K562 (cell line): ENCODE results near the gene KDM2B. TPM values are rescaled to one million over a fixed set of nuclear protein-coding genes. Genes with fewer than 3 reads are reported as not detected.

Experiments
- CBFB ChIP-seq: sonication (generic); formaldehyde crosslinking; IDR thresholded peaks from 2 replicates; pipeline ENCODE4 v1.4.0; 2020; ENCODE audit warnings: mild to moderate bottlenecking, missing genetic modification reagents
- CHD2 ChIP-seq: IDR thresholded peaks from 2 replicates; pipeline ENCODE4 v1.6.1; 2011; ENCODE audit warnings: low read depth, low read length
- EP400 ChIP-seq: fragments of 450-650 bp; IDR thresholded peaks from 2 replicates; pipeline ENCODE4 v1.6.1; 2017; ENCODE audit warnings: antibody characterized with exemption, mild to moderate bottlenecking, moderate library complexity
- FOXM1 ChIP-seq, 2 experiments: fragments of 450-650 bp in 1 of 2; sonication (generic) in 1 of 2; formaldehyde crosslinking in 1 of 2; IDR thresholded peaks; 2 replicates each; pipeline versions ENCODE4 v1.6.1 to v1.9.0; 2017 to 2022; ENCODE audit warnings: low read depth in 2 of 2, mild to moderate bottlenecking in 2 of 2, missing genetic modification reagents in 1 of 2, moderate library complexity in 1 of 2
- HDAC3 ChIP-seq: fragments of 450-650 bp; IDR thresholded peaks from 2 replicates; pipeline ENCODE4 v1.6.1; 2018; ENCODE audit warnings: borderline replicate concordance, mild to moderate bottlenecking, moderate library complexity; ENCODE audit not compliant: partially characterized antibody
- HMGN3 ChIP-seq: IDR thresholded peaks from 2 replicates; pipeline ENCODE4 v1.6.1; 2011; ENCODE audit warnings: borderline replicate concordance, low read depth, mild to moderate bottlenecking, mixed read lengths, low read length; ENCODE audit not compliant: insufficient read length; ENCODE audit errors: extremely low read depth
- JUN ChIP-seq, 2 experiments: sonication (generic) in 1 of 2; formaldehyde crosslinking in 1 of 2; IDR thresholded peaks; 2 replicates each; pipeline versions ENCODE4 v1.6.1 to v1.8.0; 2012 to 2022; ENCODE audit warnings: borderline replicate concordance in 2 of 2, mild to moderate bottlenecking in 2 of 2, improper control_type of control experiment in 1 of 2, low read depth in 1 of 2, low read length in 1 of 2, missing genetic modification reagents in 1 of 2
- KLF10 ChIP-seq: fragments of 250-450 bp; sonication (Bioruptor Pico); IDR thresholded peaks from 2 replicates; pipeline ENCODE4 v1.6.1; 2021; ENCODE audit warnings: matching md5 sums
- RAD51 ChIP-seq: fragments of 450-650 bp; IDR thresholded peaks from 2 replicates; pipeline ENCODE4 v1.7.1; 2016; ENCODE audit warnings: low read depth, mild to moderate bottlenecking, borderline replicate concordance
- STAT5B ChIP-seq: fragments of 250-450 bp; sonication (Bioruptor Pico); IDR thresholded peaks from 2 replicates; pipeline ENCODE4 v1.8.0; 2021; ENCODE audit warnings: mild to moderate bottlenecking, inconsistent platforms
- TGIF2 ChIP-seq: sonication (generic); formaldehyde crosslinking; IDR thresholded peaks from 2 replicates; pipeline ENCODE4 v1.8.1; 2022; ENCODE audit warnings: mild to moderate bottlenecking, missing genetic modification reagents, moderate library complexity
- ZNF324 ChIP-seq: fragments of 250-450 bp; sonication (Bioruptor Pico); IDR thresholded peaks from 2 replicates; pipeline ENCODE4 v1.4.0; 2020; ENCODE audit warnings: mild to moderate bottlenecking
- ZNF561 ChIP-seq: fragments of 450-650 bp; formaldehyde crosslinking; conservative IDR thresholded peaks from 2 replicates; pipeline ENCODE4 v1.4.0; 2020; ENCODE audit warnings: mild to moderate bottlenecking, moderate library complexity
- ZNF830 ChIP-seq: fragments of 250-450 bp; sonication (Bioruptor Pico); IDR thresholded peaks from 2 replicates; pipeline ENCODE4 v1.5.0; 2021; ENCODE audit warnings: mild to moderate bottlenecking
- polyA plus RNA-seq, 8 experiments: library from polyadenylated mRNA; depleted of rRNA in 4 of 8; stranded (reverse) in 5 of 8; unstranded in 3 of 8; fragments of >200 nt; fragmentation: Nextera tagmentation in 2 of 8; fragmentation: Illumina TruSeq in 1 of 8; extraction: Ambion mirVana in 2 of 8; extraction: Trizol in 1 of 8; gene quantifications; 2 replicates each; pipeline versions ENCODE4 v1.2.1 to v1.2.3, GENCODE V29; 2011 to 2014; ENCODE audit warnings: inconsistent platforms in 1 of 8, missing spikeins in 1 of 8
- total RNA-seq, 7 experiments: library from RNA; depleted of rRNA in 6 of 7; stranded (reverse); fragments of >200 nt in 6 of 7; fragmentation: Illumina TruSeq in 2 of 7; extraction: Trizol in 2 of 7; gene quantifications; 2 replicates each; pipeline versions ENCODE4 v1.2.1 to v1.2.3, GENCODE V29; 2011 to 2021; ENCODE audit warnings: low replicate concordance in 1 of 7
- TF ChIP-seq, protein P1 (sequence below): sonication (generic); formaldehyde crosslinking; IDR thresholded peaks from 2 replicates; pipeline ENCODE4 v1.8.0; 2022; ENCODE audit warnings: mild to moderate bottlenecking, missing genetic modification reagents
- TF ChIP-seq, protein P2 (sequence below): fragments of 450-650 bp; formaldehyde crosslinking; IDR thresholded peaks from 2 replicates; pipeline ENCODE4 v1.4.0; 2022; ENCODE audit warnings: missing genetic modification characterization
- TF ChIP-seq, protein P3 (sequence below), 3 experiments: fragments of 200-800 bp in 1 of 3; fragments of 250-450 bp in 1 of 3; fragments of 450-650 bp in 1 of 3; sonication (Bioruptor Pico) in 1 of 3; sonication (Bioruptor generic) in 1 of 3; formaldehyde crosslinking in 1 of 3; IDR thresholded peaks; 2 replicates each; pipeline versions ENCODE4 v1.6.1 to v1.8.0; 2016 to 2022; ENCODE audit warnings: mild to moderate bottlenecking in 2 of 3, missing genetic modification characterization in 2 of 3, missing compliant biosample characterization in 1 of 3, moderate library complexity in 1 of 3

Gene KDM2B
- total and polyA plus RNA-seq, 9 of the 15 experiments (the other 6 are each of a cell fraction or from before 2014, with no cell fraction given): 7.4 to 50.5 (median 22.5) TPM

DNA sequence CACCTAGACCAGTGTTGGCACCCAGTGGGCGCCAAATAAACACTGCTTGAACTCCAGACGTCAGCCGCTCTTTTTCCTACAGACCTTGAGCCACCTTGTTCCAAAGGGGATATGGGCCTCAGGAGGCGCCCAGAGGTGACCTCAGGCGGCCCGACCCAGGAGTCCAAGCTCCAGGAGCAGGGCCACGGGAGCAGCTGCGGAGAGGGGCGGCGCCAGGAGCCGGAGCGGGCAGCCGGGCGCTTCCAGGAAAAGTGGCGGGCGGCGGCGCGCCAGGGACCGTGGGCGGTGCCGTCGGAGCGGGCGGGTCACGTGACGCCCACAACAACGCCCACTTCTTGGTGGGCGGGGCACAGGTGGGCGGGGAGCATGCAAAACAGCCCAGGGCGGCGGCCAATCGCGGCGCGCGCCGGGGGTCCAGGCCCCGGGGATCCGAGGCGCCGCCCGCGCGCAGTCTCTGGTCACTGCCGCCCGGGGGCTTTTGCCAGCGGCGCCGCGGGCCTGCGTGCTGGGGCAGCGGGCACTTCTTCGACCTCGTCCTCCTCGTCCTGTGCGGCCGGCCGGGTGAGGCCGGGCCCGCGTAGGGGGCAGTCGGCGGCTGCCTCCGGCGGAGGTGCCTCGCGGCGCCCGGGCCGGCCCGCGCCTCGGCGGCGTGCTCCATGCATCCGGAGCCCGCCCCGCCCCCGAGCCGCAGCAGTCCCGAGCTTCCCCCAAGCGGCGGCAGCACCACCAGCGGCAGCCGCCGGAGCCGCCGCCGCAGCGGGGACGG is 45.4 kb upstream of the KDM2B start, which contains the start of gene ORAI1 (continued):
- TF ChIP-seq, protein P1, sequence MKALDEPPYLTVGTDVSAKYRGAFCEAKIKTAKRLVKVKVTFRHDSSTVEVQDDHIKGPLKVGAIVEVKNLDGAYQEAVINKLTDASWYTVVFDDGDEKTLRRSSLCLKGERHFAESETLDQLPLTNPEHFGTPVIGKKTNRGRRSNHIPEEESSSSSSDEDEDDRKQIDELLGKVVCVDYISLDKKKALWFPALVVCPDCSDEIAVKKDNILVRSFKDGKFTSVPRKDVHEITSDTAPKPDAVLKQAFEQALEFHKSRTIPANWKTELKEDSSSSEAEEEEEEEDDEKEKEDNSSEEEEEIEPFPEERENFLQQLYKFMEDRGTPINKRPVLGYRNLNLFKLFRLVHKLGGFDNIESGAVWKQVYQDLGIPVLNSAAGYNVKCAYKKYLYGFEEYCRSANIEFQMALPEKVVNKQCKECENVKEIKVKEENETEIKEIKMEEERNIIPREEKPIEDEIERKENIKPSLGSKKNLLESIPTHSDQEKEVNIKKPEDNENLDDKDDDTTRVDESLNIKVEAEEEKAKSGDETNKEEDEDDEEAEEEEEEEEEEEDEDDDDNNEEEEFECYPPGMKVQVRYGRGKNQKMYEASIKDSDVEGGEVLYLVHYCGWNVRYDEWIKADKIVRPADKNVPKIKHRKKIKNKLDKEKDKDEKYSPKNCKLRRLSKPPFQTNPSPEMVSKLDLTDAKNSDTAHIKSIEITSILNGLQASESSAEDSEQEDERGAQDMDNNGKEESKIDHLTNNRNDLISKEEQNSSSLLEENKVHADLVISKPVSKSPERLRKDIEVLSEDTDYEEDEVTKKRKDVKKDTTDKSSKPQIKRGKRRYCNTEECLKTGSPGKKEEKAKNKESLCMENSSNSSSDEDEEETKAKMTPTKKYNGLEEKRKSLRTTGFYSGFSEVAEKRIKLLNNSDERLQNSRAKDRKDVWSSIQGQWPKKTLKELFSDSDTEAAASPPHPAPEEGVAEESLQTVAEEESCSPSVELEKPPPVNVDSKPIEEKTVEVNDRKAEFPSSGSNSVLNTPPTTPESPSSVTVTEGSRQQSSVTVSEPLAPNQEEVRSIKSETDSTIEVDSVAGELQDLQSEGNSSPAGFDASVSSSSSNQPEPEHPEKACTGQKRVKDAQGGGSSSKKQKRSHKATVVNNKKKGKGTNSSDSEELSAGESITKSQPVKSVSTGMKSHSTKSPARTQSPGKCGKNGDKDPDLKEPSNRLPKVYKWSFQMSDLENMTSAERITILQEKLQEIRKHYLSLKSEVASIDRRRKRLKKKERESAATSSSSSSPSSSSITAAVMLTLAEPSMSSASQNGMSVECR: no peak; the same call in 1 of the 2 replicates
- TF ChIP-seq HDAC3 (no peak), CHD2 (no peak), ZNF830 (no peak), EP400 (peak; percentile 42; the same call in 1 of the 2 replicates), ZNF324 (CRISPR knock-in tag) (0 out of 2 replicates have a peak, but pooled peaks have one; percentile 40), FOXM1 (IDR thresholded peaks at IDR 0.05; ENCODE audit: low read depth) (no peak), FOXM1 (CRISPR knock-in tag; IDR thresholded peaks at IDR 0.05; ENCODE audit: low read depth) (no peak; the same call in 1 of the 2 replicates), HMGN3 (no peak), ZNF561 (CRISPR knock-in tag) (no peak), RAD51 (peak; percentile 97), JUN (IDR thresholded peaks at IDR 0.05; ENCODE audit: borderline replicate concordance, low read depth, low read length) (no peak), JUN (CRISPR knock-in tag; IDR thresholded peaks at IDR 0.05; ENCODE audit: borderline replicate concordance) (no peak), KLF10 (CRISPR knock-in tag) (no peak), STAT5B (no peak), CBFB (CRISPR knock-in tag) (0 out of 2 replicates have a peak, but pooled peaks have one; percentile 37), TGIF2 (CRISPR knock-in tag) (no peak; the same call in 1 of the 2 replicates)
- TF ChIP-seq, protein P2, sequence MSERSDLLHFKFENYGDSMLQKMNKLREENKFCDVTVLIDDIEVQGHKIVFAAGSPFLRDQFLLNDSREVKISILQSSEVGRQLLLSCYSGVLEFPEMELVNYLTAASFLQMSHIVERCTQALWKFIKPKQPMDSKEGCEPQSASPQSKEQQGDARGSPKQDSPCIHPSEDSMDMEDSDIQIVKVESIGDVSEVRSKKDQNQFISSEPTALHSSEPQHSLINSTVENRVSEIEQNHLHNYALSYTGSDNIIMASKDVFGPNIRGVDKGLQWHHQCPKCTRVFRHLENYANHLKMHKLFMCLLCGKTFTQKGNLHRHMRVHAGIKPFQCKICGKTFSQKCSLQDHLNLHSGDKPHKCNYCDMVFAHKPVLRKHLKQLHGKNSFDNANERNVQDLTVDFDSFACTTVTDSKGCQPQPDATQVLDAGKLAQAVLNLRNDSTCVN: peak; percentile 51; the same call in 1 of the 2 replicates
- TF ChIP-seq, protein P3, sequence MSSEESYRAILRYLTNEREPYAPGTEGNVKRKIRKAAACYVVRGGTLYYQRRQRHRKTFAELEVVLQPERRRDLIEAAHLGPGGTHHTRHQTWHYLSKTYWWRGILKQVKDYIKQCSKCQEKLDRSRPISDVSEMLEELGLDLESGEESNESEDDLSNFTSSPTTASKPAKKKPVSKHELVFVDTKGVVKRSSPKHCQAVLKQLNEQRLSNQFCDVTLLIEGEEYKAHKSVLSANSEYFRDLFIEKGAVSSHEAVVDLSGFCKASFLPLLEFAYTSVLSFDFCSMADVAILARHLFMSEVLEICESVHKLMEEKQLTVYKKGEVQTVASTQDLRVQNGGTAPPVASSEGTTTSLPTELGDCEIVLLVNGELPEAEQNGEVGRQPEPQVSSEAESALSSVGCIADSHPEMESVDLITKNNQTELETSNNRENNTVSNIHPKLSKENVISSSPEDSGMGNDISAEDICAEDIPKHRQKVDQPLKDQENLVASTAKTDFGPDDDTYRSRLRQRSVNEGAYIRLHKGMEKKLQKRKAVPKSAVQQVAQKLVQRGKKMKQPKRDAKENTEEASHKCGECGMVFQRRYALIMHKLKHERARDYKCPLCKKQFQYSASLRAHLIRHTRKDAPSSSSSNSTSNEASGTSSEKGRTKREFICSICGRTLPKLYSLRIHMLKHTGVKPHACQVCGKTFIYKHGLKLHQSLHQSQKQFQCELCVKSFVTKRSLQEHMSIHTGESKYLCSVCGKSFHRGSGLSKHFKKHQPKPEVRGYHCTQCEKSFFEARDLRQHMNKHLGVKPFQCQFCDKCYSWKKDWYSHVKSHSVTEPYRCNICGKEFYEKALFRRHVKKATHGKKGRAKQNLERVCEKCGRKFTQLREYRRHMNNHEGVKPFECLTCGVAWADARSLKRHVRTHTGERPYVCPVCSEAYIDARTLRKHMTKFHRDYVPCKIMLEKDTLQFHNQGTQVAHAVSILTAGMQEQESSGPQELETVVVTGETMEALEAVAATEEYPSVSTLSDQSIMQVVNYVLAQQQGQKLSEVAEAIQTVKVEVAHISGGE (CRISPR knock-in tag; IDR thresholded peaks at IDR 0.05): peak in 1 of 3 experiments; percentile 86; a peak in 2 of 6 replicates
